Spinal cord (tissue), 10 donors: Measurements from ENCODE around the gene BGN. TPM values are rescaled to one million over a fixed set of nuclear protein-coding genes. Genes with fewer than 3 reads are reported as not detected.

Experiments used
- DNase-seq, 6 donors: peaks; one replicate each; pipeline versions ENCODE4 v3.0.0 to v3.0.0-alpha.2; 2013 to 2015; ENCODE audit warnings: low spot score in 6 of 6, low read depth in 4 of 6
- H3K27ac ChIP-seq: one replicate; pipeline ENCODE4 v1.5.1; 2013; ENCODE audit warnings: low read depth, low read length, control low read depth
- H3K27me3 ChIP-seq: one replicate; pipeline ENCODE4 v1.6.1; 2013; ENCODE audit warnings: low read length; ENCODE audit not compliant: control insufficient read depth, insufficient read depth
- H3K36me3 ChIP-seq: one replicate; pipeline ENCODE4 v1.6.1; 2013; ENCODE audit warnings: low read length; ENCODE audit not compliant: control insufficient read depth, insufficient read depth
- H3K4me1 ChIP-seq: one replicate; pipeline ENCODE4 v1.6.1; 2013; ENCODE audit warnings: low read length; ENCODE audit not compliant: control insufficient read depth, insufficient read depth
- H3K4me3 ChIP-seq: one replicate; pipeline ENCODE4 v1.5.1; 2013; ENCODE audit warnings: low read depth, low read length, control low read depth
- H3K9me3 ChIP-seq: one replicate; pipeline ENCODE4 v1.6.1; 2013; ENCODE audit warnings: low read length; ENCODE audit not compliant: control insufficient read depth, insufficient read depth
- WGBS: methylation state at CpG from one replicate; pipeline ENCODE4 v1.1.5; 2013; ENCODE audit warnings: missing lambda C conversion rate; ENCODE audit not compliant: insufficient coverage; 5-methylcytosine and 5-hydroxymethylcytosine counted together
- polyA plus RNA-seq, 2 donors: library from polyadenylated mRNA; unstranded; fragments of 120-200 nt; gene quantifications; one replicate each; pipeline ENCODE4 v1.2.1, GENCODE V29; 2013; ENCODE audit not compliant: insufficient read length in 2 of 2
- total RNA-seq, 2 donors: library from RNA; depleted of rRNA in 1 of 2; stranded (reverse); fragments of 120-200 nt in 1 of 2; fragments of >200 nt in 1 of 2; gene quantifications; one replicate each; pipeline versions ENCODE4 v1.2.3 to v1.2.4, GENCODE V29; 2013 to 2014
- donor health status: healthy.

BGN gene
- total and polyA plus RNA-seq, 4 donors: 40.2 to 136 (median 83.5) TPM

GRCh38 chrX:153520287-153520917 is 25.6 kb downstream of the BGN start:
- 81% methylated on average over 7 of the region's 7 CpGs for WGBS
- H3K36me3 ChIP-seq: peaks cover 3% of the 10 kb centered on the region
- no peak overlapping the region for H3K27ac ChIP-seq
- H3K27me3 ChIP-seq: peaks cover 10% of the 10 kb centered on the region
- peaks cover 26% of the 10 kb centered on the region for H3K4me1 ChIP-seq
- no peaks in the 10 kb centered on the region for H3K9me3 ChIP-seq
- H3K4me3 ChIP-seq: no peak overlapping the region
- no peak for DNase-seq

- WGBS: 45% methylated on average over 9 of the region's 9 CpGs
- Histone ChIP-seq H3K27me3 (peaks cover 10% of the 10 kb centered on the region), H3K9me3 (no peaks in the 10 kb centered on the region), H3K27ac (no peak overlapping the region), H3K36me3 (peaks cover 3% of the 10 kb centered on the region), H3K4me1 (peaks cover 26% of the 10 kb centered on the region), H3K4me3 (no peak overlapping the region)
- DNase-seq: peak in 2 of 6 donors; percentile 53 to 78
Observed at GRCh38 chrX:153521034-153521433, 26.3 kb downstream of the BGN start.

GRCh38 chrX:153522259-153522658 is 27.5 kb downstream of the BGN start:
- Histone ChIP-seq H3K9me3 (no peaks in the 10 kb centered on the region), H3K36me3 (peaks cover 3% of the 10 kb centered on the region), H3K27me3 (peaks cover 10% of the 10 kb centered on the region), H3K4me1 (peaks cover 38% of the 10 kb centered on the region), H3K27ac (no peak overlapping the region), H3K4me3 (no peak overlapping the region)
- 61% methylated on average over 12 of the region's 12 CpGs for WGBS
- DNase-seq: no peak

GRCh38 chrX:153523269-153523668 is 28.5 kb downstream of the BGN start:
- Histone ChIP-seq H3K27ac (no peak overlapping the region), H3K9me3 (no peaks in the 10 kb centered on the region), H3K27me3 (peaks cover 8% of the 10 kb centered on the region), H3K4me3 (no peak overlapping the region), H3K36me3 (peaks cover 3% of the 10 kb centered on the region), H3K4me1 (peaks cover 45% of the 10 kb centered on the region)
- peak in 1 of 6 donors; percentile 63 for DNase-seq
- WGBS: 68% methylated on average over 2 of the region's 7 CpGs

- H3K27ac ChIP-seq: no peak overlapping the region
- no peaks in the 10 kb centered on the region for H3K27me3 ChIP-seq
- peaks cover 3% of the 10 kb centered on the region for H3K36me3 ChIP-seq
- WGBS: 86% methylated on average over 1 of the region's 3 CpGs
- peaks cover 42% of the 10 kb centered on the region for H3K4me1 ChIP-seq
- no peak for DNase-seq
- no peak overlapping the region for H3K4me3 ChIP-seq
- H3K9me3 ChIP-seq: no peaks in the 10 kb centered on the region
Observed at GRCh38 chrX:153524234-153524633, 29.5 kb downstream of the BGN start.

GRCh38 chrX:153525451-153525850 is 30.7 kb downstream of the BGN start:
- H3K27me3 ChIP-seq: no peaks in the 10 kb centered on the region
- no peaks in the 10 kb centered on the region for H3K36me3 ChIP-seq
- H3K4me1 ChIP-seq: peaks cover 46% of the 10 kb centered on the region
- no peak overlapping the region for H3K27ac ChIP-seq
- no peak overlapping the region for H3K4me3 ChIP-seq
- DNase-seq: no peak
- H3K9me3 ChIP-seq: no peaks in the 10 kb centered on the region
- WGBS: 89% methylated on average over 2 of the region's 6 CpGs

- H3K4me1 ChIP-seq: peaks cover 47% of the 10 kb centered on the region
- H3K27me3 ChIP-seq: no peaks in the 10 kb centered on the region
- no peak overlapping the region for H3K4me3 ChIP-seq
- no peak overlapping the region for H3K27ac ChIP-seq
- no peaks in the 10 kb centered on the region for H3K9me3 ChIP-seq
- WGBS: 84% methylated on average over 7 of the region's 7 CpGs
- no peaks in the 10 kb centered on the region for H3K36me3 ChIP-seq
- DNase-seq: no peak
Observed at GRCh38 chrX:153526042-153526441, 31.3 kb downstream of the BGN start.

GRCh38 chrX:153526801-153527200 is 32.0 kb downstream of the BGN start:
- Histone ChIP-seq H3K27ac (no peak overlapping the region), H3K4me1 (peaks cover 46% of the 10 kb centered on the region), H3K27me3 (no peaks in the 10 kb centered on the region), H3K9me3 (no peaks in the 10 kb centered on the region), H3K36me3 (no peaks in the 10 kb centered on the region), H3K4me3 (no peak overlapping the region)
- no peak for DNase-seq
- 83% methylated on average over 10 of the region's 10 CpGs for WGBS

GRCh38 chrX:153527208-153527607 is 32.4 kb downstream of the BGN start:
- peak in 1 of 6 donors; percentile 53 for DNase-seq
- 51% methylated on average over 12 of the region's 15 CpGs for WGBS
- Histone ChIP-seq H3K27me3 (no peaks in the 10 kb centered on the region), H3K9me3 (no peaks in the 10 kb centered on the region), H3K27ac (no peak overlapping the region), H3K4me1 (peaks cover 42% of the 10 kb centered on the region), H3K36me3 (no peaks in the 10 kb centered on the region), H3K4me3 (no peak overlapping the region)

GRCh38 chrX:153530411-153531129 is 35.8 kb downstream of the BGN start:
- peak in 1 of 6 donors; percentile 85 for DNase-seq
- Histone ChIP-seq H3K9me3 (no peaks in the 10 kb centered on the region), H3K36me3 (peaks cover 3% of the 10 kb centered on the region), H3K27ac (no peak overlapping the region), H3K4me3 (no peak overlapping the region), H3K4me1 (peaks cover 42% of the 10 kb centered on the region), H3K27me3 (no peaks in the 10 kb centered on the region)
- 62% methylated on average over 13 of the region's 20 CpGs for WGBS
